CD4-positive, alpha-beta T cell (primary cell): ENCODE measurements around the gene MATN1. TPM values are rescaled to one million over a fixed set of nuclear protein-coding genes. Genes with fewer than 3 reads are reported as not detected.
"Not testable (repeated sequence)": the region's sequence is repeated elsewhere in the genome, so short reads cannot be mapped to it uniquely, and the experiment has no call there.

Experiments used
- ATAC-seq: fragments of 200-7000 bp; cut with Tn5 transposase; one replicate; pipeline ENCODE4 v1.10.0; 2022; ENCODE audit warnings: mild to moderate bottlenecking; ENCODE audit not compliant: poor library complexity
- CTCF ChIA-PET: fragments of 350-600 bp; sonication (Branson Sonifier 250); formaldehyde crosslinking; loops from one replicate; lab custom pipeline; 2021; ENCODE audit warnings: antibody characterized with exemption, inconsistent platforms; lab: Charles Lee
- POLR2A ChIA-PET: fragments of 350-600 bp; sonication (Branson Sonifier 250); formaldehyde crosslinking; loops from one replicate; lab custom pipeline; 2021; ENCODE audit warnings: antibody characterized with exemption, inconsistent platforms; lab: Charles Lee
- DNase-seq, 14 experiments: peaks; one replicate each; pipeline ENCODE4 v3.0.0-alpha.2; 2013 to 2020; ENCODE audit warnings: mixed read lengths in 2 of 14
- H3K27ac ChIP-seq, 2 donors: one replicate each; pipeline versions ENCODE4 v1.5.1 to v1.7.0; 2013; ENCODE audit warnings: low read length in 2 of 2, low read depth in 1 of 2, mild to moderate bottlenecking in 1 of 2
- H3K27me3 ChIP-seq, 2 experiments: 1 replicate in 1 of 2; 2 replicates in 1 of 2; pipeline versions ENCODE4 v1.6.1 to v1.7.0; 2013; ENCODE audit warnings: low read length in 2 of 2, control low read depth in 1 of 2, mild to moderate bottlenecking in 1 of 2, moderate library complexity in 1 of 2; ENCODE audit not compliant: insufficient read depth in 2 of 2, control insufficient read depth in 1 of 2
- H3K36me3 ChIP-seq: one replicate; pipeline ENCODE4 v1.6.1; 2013; ENCODE audit warnings: low read length, control low read depth; ENCODE audit not compliant: insufficient read depth
- H3K4me1 ChIP-seq: one replicate; pipeline ENCODE4 v1.6.1; 2013; ENCODE audit warnings: low read length, control low read depth; ENCODE audit not compliant: insufficient read depth
- H3K4me3 ChIP-seq: one replicate; pipeline ENCODE4 v1.5.1; 2013; ENCODE audit warnings: mild to moderate bottlenecking, low read length, moderate library complexity
- H3K9me3 ChIP-seq, 2 experiments: 1 replicate in 1 of 2; 2 replicates in 1 of 2; pipeline versions ENCODE4 v1.6.1 to v1.7.0; 2013; ENCODE audit warnings: low read length in 2 of 2, mild to moderate bottlenecking in 2 of 2, control low read depth in 1 of 2, moderate library complexity in 1 of 2; ENCODE audit not compliant: control insufficient read depth in 1 of 2, insufficient read depth in 1 of 2
- H3K27ac Mint-ChIP-seq: one replicate; pipeline ENCODE4 v1.8.0; 2020; ENCODE audit warnings: mixed read lengths
- H3K27me3 Mint-ChIP-seq: one replicate; pipeline ENCODE4 v1.8.0; 2021; ENCODE audit warnings: mixed read lengths
- H3K36me3 Mint-ChIP-seq: one replicate; pipeline ENCODE4 v1.8.0; 2021; ENCODE audit warnings: low read depth, mixed read lengths
- H3K4me1 Mint-ChIP-seq: one replicate; pipeline ENCODE4 v1.8.0; 2021; ENCODE audit warnings: low read depth, mixed read lengths
- H3K4me3 Mint-ChIP-seq: one replicate; pipeline ENCODE4 v1.8.0; 2020; ENCODE audit warnings: mild to moderate bottlenecking, mixed read lengths
- H3K9me3 Mint-ChIP-seq: one replicate; pipeline ENCODE4 v1.8.0; 2020; ENCODE audit warnings: mixed read lengths
- CTCF ChIP-seq: fragments of 200-600 bp; IDR thresholded peaks from one replicate; pipeline ENCODE4 v1.8.0; 2022; ENCODE audit warnings: antibody characterized with exemption, mild to moderate bottlenecking
- intact Hi-C, 2 experiments: fragments of 100-400 bp; cut with DNase I in 1 of 2; cut with micrococcal nuclease in 1 of 2; formaldehyde crosslinking; loops; one replicate each; pipeline versions ENCODE4 v1.15.1 to v1.9.0; 2023 to 2025; cut with DNase I, micrococcal nuclease
- total RNA-seq, 174 experiments: library from RNA in 2 of 174; stranded (reverse) in 2 of 174; gene quantifications; one replicate each; pipeline ENCODE4 v1.2.3 and lab custom pipeline; 2021 to 2026

Gene MATN1
- total RNA-seq, 2 experiments from 2014 or later: 2.5 to 2.7 TPM

GRCh38 chr1:30688920-30689794 is 34.2 kb downstream of the MATN1 start:
- Histone ChIP-seq H3K9me3 (no peaks in the 10 kb centered on the region), H3K4me3 (no peak overlapping the region), H3K27me3 (peaks cover 19 to 23% of the 10 kb centered on the region in 2 experiments), H3K27ac (no peak overlapping the region), H3K4me1 (peaks cover 15% of the 10 kb centered on the region), H3K36me3 (no peaks in the 10 kb centered on the region)
- no peak overlapping the region for H3K4me3 Mint-ChIP-seq
- no peak for DNase-seq
- no peaks in the 10 kb centered on the region for H3K36me3 Mint-ChIP-seq
- POLR2A ChIA-PET: no interaction called here
- peaks cover 34% of the 10 kb centered on the region for H3K27me3 Mint-ChIP-seq
- intact Hi-C loops: no loop called here
- no peak overlapping the region for H3K27ac Mint-ChIP-seq
- no peak for TF ChIP-seq CTCF
- CTCF ChIA-PET: no interaction called here
- H3K4me1 Mint-ChIP-seq: no peaks in the 10 kb centered on the region
- no peak for ATAC-seq
- no peaks in the 10 kb centered on the region for H3K9me3 Mint-ChIP-seq

- DNase-seq, ATAC-seq, H3K27ac Mint-ChIP-seq, H3K36me3 ChIP-seq, intact Hi-C loops, POLR2A ChIA-PET, H3K4me3 ChIP-seq, H3K27ac ChIP-seq, H3K4me3 Mint-ChIP-seq, H3K9me3 Mint-ChIP-seq, H3K36me3 Mint-ChIP-seq, H3K9me3 ChIP-seq, CTCF ChIA-PET, H3K4me1 Mint-ChIP-seq: not testable (repeated sequence)
- peaks cover 22 to 30% of the 10 kb centered on the region in 2 experiments for H3K27me3 ChIP-seq
- H3K27me3 Mint-ChIP-seq: peaks cover 40% of the 10 kb centered on the region
- H3K4me1 ChIP-seq: peaks cover 15% of the 10 kb centered on the region
These were observed 34.9 kb downstream of the MATN1 start for GRCh38 chr1:30688516-30688915.

GRCh38 chr1:30687886-30688285 is 35.5 kb downstream of the MATN1 start:
- Histone ChIP-seq H3K36me3 (no peaks in the 10 kb centered on the region), H3K4me3 (no peak overlapping the region), H3K27me3 (peaks cover 24 to 34% of the 10 kb centered on the region in 2 experiments), H3K9me3 (no peaks in the 10 kb centered on the region), H3K4me1 (peaks cover 15% of the 10 kb centered on the region), H3K27ac (no peak overlapping the region)
- POLR2A ChIA-PET: no interaction called here
- Mint-ChIP-seq H3K27ac (no peak overlapping the region), H3K4me1 (no peaks in the 10 kb centered on the region), H3K4me3 (no peak overlapping the region), H3K36me3 (no peaks in the 10 kb centered on the region), H3K9me3 (no peaks in the 10 kb centered on the region), H3K27me3 (peaks cover 46% of the 10 kb centered on the region)
- no peak for ATAC-seq
- no peak for TF ChIP-seq CTCF
- intact Hi-C loops: no loop called here
- CTCF ChIA-PET: no interaction called here
- DNase-seq: no peak
